Ramos (cell line): ENCODE measurements around the gene ST3GAL4.

Experiments
- in situ Hi-C: fragments of 300-500 bp; cut with MboI; formaldehyde crosslinking; loops from one replicate; pipeline ENCODE4 v1.14.3; 2022; ENCODE audit warnings: low sequenced_read_pairs; ENCODE audit not compliant: unreplicated experiment

The ST3GAL4 gene

GRCh38 chr11:126418887-126419286 is 63.4 kb downstream of the ST3GAL4 start:
- in situ Hi-C loops, result no loop called here

GRCh38 chr11:126419801-126420697 is 64.6 kb downstream of the ST3GAL4 start:
- in situ Hi-C loops, result no loop called here

GRCh38 chr11:126420698-126421256 is 65.3 kb downstream of the ST3GAL4 start:
- in situ Hi-C loops, result no loop called here

- in situ Hi-C loops, result no loop called here
These were observed 65.8 kb downstream of the ST3GAL4 start for GRCh38 chr11:126421271-126421671.

- in situ Hi-C loops, result no loop called here
These were observed 67.0 kb downstream of the ST3GAL4 start for GRCh38 chr11:126422446-126422845.

- in situ Hi-C loops, result no loop called here
These were observed 67.7 kb downstream of the ST3GAL4 start for GRCh38 chr11:126423154-126423553.

GRCh38 chr11:126423743-126424142 is 68.3 kb downstream of the ST3GAL4 start:
- in situ Hi-C loops, result no loop called here

- in situ Hi-C loops, result no loop called here
These were observed 69.1 kb downstream of the ST3GAL4 start for GRCh38 chr11:126424471-126425039.

- in situ Hi-C loops, result no loop called here
These were observed 70.6 kb downstream of the ST3GAL4 start for GRCh38 chr11:126426106-126426505.

- in situ Hi-C loops, result no loop called here
These were observed 71.6 kb downstream of the ST3GAL4 start for GRCh38 chr11:126426820-126427749.

- in situ Hi-C loops, result loop anchor here (10.0 kb wide), 1 partner anchor 564 kb away; no protein-coding TSS in a partner anchor
These were observed 75.3 kb downstream of the ST3GAL4 start for GRCh38 chr11:126430581-126431335.

GRCh38 chr11:126431401-126432064 is 76.0 kb downstream of the ST3GAL4 start:
- in situ Hi-C loops, result loop anchor here (10.0 kb wide), 1 partner anchor 563 kb away; no protein-coding TSS in a partner anchor

- in situ Hi-C loops, result loop anchor here (10.0 kb wide), 1 partner anchor 563 kb away; no protein-coding TSS in a partner anchor
These were observed 76.6 kb downstream of the ST3GAL4 start for GRCh38 chr11:126432065-126432461.

- in situ Hi-C loops, result loop anchor here (10.0 kb wide), 1 partner anchor 562 kb away; no protein-coding TSS in a partner anchor
These were observed 77.0 kb downstream of the ST3GAL4 start for GRCh38 chr11:126432525-126432924.

GRCh38 chr11:126433244-126433846 is 77.9 kb downstream of the ST3GAL4 start:
- in situ Hi-C loops, result loop anchor here (10.0 kb wide), 1 partner anchor 561 kb away; no protein-coding TSS in a partner anchor

GRCh38 chr11:126433989-126434949 is 78.8 kb downstream of the ST3GAL4 start:
- in situ Hi-C loops, result loop anchor here (10.0 kb wide), 1 partner anchor 561 kb away; no protein-coding TSS in a partner anchor

- in situ Hi-C loops, result loop anchor here (10.0 kb wide), 1 partner anchor 560 kb away; no protein-coding TSS in a partner anchor
These were observed 79.5 kb downstream of the ST3GAL4 start for GRCh38 chr11:126434950-126435335.
